Endothelial cell of umbilical vein (primary cell): ENCODE results near the gene VPS35L. TPM values are rescaled to one million over a fixed set of nuclear protein-coding genes. Genes with fewer than 3 reads are reported as not detected.

Experiments used
- BruUV-seq: library from RNA; stranded (reverse); fragments of 400-500 nt; replicated peaks from 2 replicates; lab custom pipeline; 2021; lab: Mats Ljungman, UMichigan
- CTCF ChIA-PET: fragments of 300-600, 350-600 bp; sonication (Branson Sonifier 250); formaldehyde crosslinking; loops from one replicate; lab custom pipeline; 2021; ENCODE audit warnings: antibody characterized with exemption, inconsistent platforms; lab: Charles Lee
- POLR2A ChIA-PET: fragments of 300-600, 350-600 bp; sonication (Branson Sonifier 250); formaldehyde crosslinking; loops from one replicate; lab custom pipeline; 2021; ENCODE audit warnings: antibody characterized with exemption, inconsistent platforms; lab: Charles Lee
- DNase-seq: peaks from one replicate; pipeline ENCODE4 v3.0.0-alpha.2; 2011; ENCODE audit warnings: low read depth, low spot score
- FAIRE-seq: peaks from 2 replicates; lab custom pipeline; 2011; peaks lifted over from hg19 to GRCh38; lab: Jason Lieb, UNC
- H2AFZ ChIP-seq: 2 replicates; pipeline ENCODE4 v1.6.0; 2012; ENCODE audit warnings: low read depth, low read length, control low read depth, inconsistent platforms
- H3K27ac ChIP-seq: 2 replicates; pipeline ENCODE4 v1.5.1; 2011; ENCODE audit warnings: low read depth, mild to moderate bottlenecking, control low read depth, low read length, moderate library complexity; ENCODE audit not compliant: insufficient read depth
- H3K27me3 ChIP-seq, 2 experiments: 2 replicates each; pipeline versions ENCODE4 v1.6.0 to v1.6.1; 2011; ENCODE audit warnings: low read length in 2 of 2, mixed read lengths in 1 of 2; ENCODE audit not compliant: control insufficient read depth in 2 of 2, insufficient read depth in 2 of 2
- H3K36me3 ChIP-seq, 2 experiments: 2 replicates in 1 of 2; 3 replicates in 1 of 2; pipeline ENCODE4 v1.5.1; 2011; ENCODE audit warnings: low read length in 2 of 2, mild to moderate bottlenecking in 1 of 2, moderate library complexity in 1 of 2; ENCODE audit not compliant: control insufficient read depth in 2 of 2, insufficient read depth in 2 of 2; ENCODE audit errors: extremely low read depth in 1 of 2
- H3K4me1 ChIP-seq: 3 replicates; pipeline ENCODE4 v1.5.1; 2011; ENCODE audit warnings: mild to moderate bottlenecking, low read length; ENCODE audit not compliant: control insufficient read depth, insufficient read depth; ENCODE audit errors: extremely low read depth
- H3K4me2 ChIP-seq: 2 replicates; pipeline ENCODE4 v1.6.1; 2011; ENCODE audit warnings: low read length, control low read depth, mixed read lengths; ENCODE audit not compliant: insufficient read depth
- H3K4me3 ChIP-seq, 3 experiments: fragments of 200-600 bp in 1 of 3; sonication (generic), shearing (Covaris generic) in 1 of 3; replicated peaks in 1 of 3; 2 replicates each; pipeline ENCODE4 v1.5.1; 2011 to 2016; ENCODE audit warnings: control low read depth in 3 of 3, low read length in 3 of 3, mild to moderate bottlenecking in 2 of 3, inconsistent platforms in 1 of 3, low read depth in 1 of 3, moderate library complexity in 1 of 3; ENCODE audit not compliant: insufficient read depth in 1 of 3
- H3K79me2 ChIP-seq: 2 replicates; pipeline ENCODE4 v1.6.0; 2012; ENCODE audit warnings: low read length, inconsistent platforms; ENCODE audit not compliant: control insufficient read depth, insufficient read depth
- H3K9ac ChIP-seq: replicated peaks from 2 replicates; pipeline ENCODE3; 2011; ENCODE audit warnings: low read length, control low read depth; ENCODE audit not compliant: insufficient read depth; ENCODE audit errors: extremely low read depth
- H3K9me1 ChIP-seq: replicated peaks from 3 replicates; pipeline ENCODE4 v1.6.0; 2011; ENCODE audit warnings: mild to moderate bottlenecking, low read length; ENCODE audit not compliant: control insufficient read depth, insufficient read depth; ENCODE audit errors: extremely low read depth
- H3K9me3 ChIP-seq: replicated peaks from 2 replicates; pipeline ENCODE4 v1.5.1; 2012; ENCODE audit warnings: low read length, inconsistent platforms; ENCODE audit not compliant: control insufficient read depth, insufficient read depth
- H4K20me1 ChIP-seq: replicated peaks from 2 replicates; pipeline ENCODE3; 2011; ENCODE audit warnings: mild to moderate bottlenecking, low read length; ENCODE audit not compliant: control insufficient read depth, insufficient read depth; ENCODE audit errors: extremely low read depth
- CTCF ChIP-seq, 2 donors: IDR thresholded peaks; 1 replicate in 1 of 2; 2 replicates in 1 of 2; pipeline ENCODE4 v1.5.1; 2011; ENCODE audit warnings: low read length in 2 of 2, mild to moderate bottlenecking in 2 of 2, moderate library complexity in 2 of 2, control low read depth in 1 of 2, inconsistent platforms in 1 of 2, low read depth in 1 of 2; ENCODE audit not compliant: insufficient read depth in 1 of 2; ENCODE audit errors: extremely low read depth in 1 of 2
- EZH2 ChIP-seq: IDR thresholded peaks from 2 replicates; pipeline ENCODE4 v1.6.1; 2012; ENCODE audit warnings: borderline replicate concordance, low read depth, mild to moderate bottlenecking, moderate library complexity, low read length, inconsistent platforms; ENCODE audit not compliant: severe bottlenecking
- FOS ChIP-seq: IDR thresholded peaks from 2 replicates; pipeline ENCODE4 v1.6.1; 2011; ENCODE audit warnings: mild to moderate bottlenecking, low read length, moderate library complexity, borderline replicate concordance; ENCODE audit not compliant: insufficient read depth
- GATA2 ChIP-seq: IDR thresholded peaks from 2 replicates; pipeline ENCODE4 v1.7.0; 2011; ENCODE audit warnings: low read depth, mild to moderate bottlenecking, moderate library complexity, mixed read lengths, low read length; ENCODE audit not compliant: insufficient read length, insufficient read depth
- JUN ChIP-seq: IDR thresholded peaks from 2 replicates; pipeline ENCODE4 v1.6.1; 2011; ENCODE audit warnings: borderline replicate concordance, low read depth; ENCODE audit not compliant: insufficient read length, insufficient read depth
- MAX ChIP-seq: IDR thresholded peaks from 2 replicates; pipeline ENCODE4 v1.6.1; 2011; ENCODE audit not compliant: insufficient read depth, insufficient read length
- MYC ChIP-seq: IDR thresholded peaks from one replicate; pipeline ENCODE4 v1.6.1; 2011; ENCODE audit warnings: mild to moderate bottlenecking, low read depth, low read length
- POLR2A ChIP-seq: IDR thresholded peaks from 2 replicates; pipeline ENCODE4 v1.6.1; 2012; ENCODE audit warnings: low read depth, mild to moderate bottlenecking, control low read depth, low read length
- POLR2AphosphoS5 ChIP-seq: IDR thresholded peaks from 2 replicates; pipeline ENCODE4 v1.6.1; 2012; ENCODE audit warnings: low read depth, mild to moderate bottlenecking, control low read depth, low read length, moderate library complexity; ENCODE audit not compliant: insufficient read depth
- dilution Hi-C: fragments of 300-500 bp; cut with MboI; formaldehyde crosslinking; loops from one replicate; pipeline ENCODE4 v1.15.0; 2019; ENCODE audit warnings: low sequenced_read_pairs; ENCODE audit not compliant: extremely low pct_ligation_motif_present
- intact Hi-C: fragments of 100-400 bp; cut with micrococcal nuclease; formaldehyde crosslinking; loops from one replicate; pipeline ENCODE4 v1.10.0; 2022
- polyA plus RNA-seq, 4 experiments: library from polyadenylated mRNA; depleted of rRNA in 3 of 4; stranded (reverse) in 3 of 4; unstranded in 1 of 4; fragments of >200 nt; gene quantifications; 2 replicates each; pipeline versions ENCODE4 v1.2.1 to v1.2.3, GENCODE V29; 2011 to 2012; ENCODE audit warnings: missing spikeins in 1 of 4
- total RNA-seq: library from RNA; stranded (reverse); gene quantifications from 2 replicates; pipeline ENCODE4 v1.2.3, GENCODE V29; 2021

VPS35L gene
- total and polyA plus RNA-seq, 2 donors (not counting 3 experiments of a cell fraction or from before 2014, with no cell fraction given), result 49.1 to 91.1 TPM

GRCh38 chr16:19666477-19666876, 111.0 kb downstream of the VPS35L start:
- no peak overlapping the region for H3K9ac ChIP-seq
- no peaks in the 10 kb centered on the region for H4K20me1 ChIP-seq
- H2AFZ ChIP-seq, result no peak overlapping the region
- H3K36me3 ChIP-seq, result peaks cover 4 to 7% of the 10 kb centered on the region in 2 experiments
- dilution Hi-C loops (no loop called here), intact Hi-C loops (no loop called here)
- TF ChIP-seq POLR2A (no peak), GATA2 (no peak), POLR2AphosphoS5 (no peak), JUN (no peak), MAX (no peak), FOS (no peak), CTCF (IDR thresholded peaks at IDR 0.05; ENCODE audit: extremely low read depth in 1 of 2, insufficient read depth in 1 of 2, low read depth in 1 of 2, low read length in 2 of 2) (no peak), EZH2 (no peak), MYC (no peak)
- no peaks in the 10 kb centered on the region for H3K9me1 ChIP-seq
- BruUV-seq, result no TSS peak
- H3K4me3 ChIP-seq, result no peak overlapping the region
- H3K9me3 ChIP-seq, result no peaks in the 10 kb centered on the region
- no peak overlapping the region for H3K27ac ChIP-seq
- ChIA-PET POLR2A (no interaction called here), CTCF (interaction anchor here (1.0 kb wide), 1 partner anchor 83 kb away, joined by 5 read pairs; no protein-coding TSS in a partner anchor)
- H3K79me2 ChIP-seq, result no peaks in the 10 kb centered on the region
- H3K4me1 ChIP-seq, result no peaks in the 10 kb centered on the region
- H3K4me2 ChIP-seq, result no peak overlapping the region
- no peaks in the 10 kb centered on the region for H3K27me3 ChIP-seq
- DNase-seq (no peak), FAIRE-seq (no peak)
